Astrocyte of the spinal cord (primary cell): ENCODE results near the gene FTH1.
"Not testable (repeated sequence)": the region's sequence is repeated elsewhere in the genome, so short reads cannot be mapped to it uniquely, and the experiment has no call there.

Source experiments
- DNase-seq: peaks from one replicate; pipeline ENCODE4 v3.0.0; 2011; ENCODE audit warnings: low read depth, low spot score
- H3K4me3 ChIP-seq: 2 replicates; pipeline ENCODE4 v1.5.1; 2011; ENCODE audit warnings: low read depth, mild to moderate bottlenecking, low read length, moderate library complexity
- in situ Hi-C: cut with HindIII; loops from 2 replicates; pipeline ENCODE4 v1.10.0; 2017; ENCODE audit warnings: low sequenced_read_pairs
- TF ChIP-seq, protein P1 (sequence below): IDR thresholded peaks from 2 replicates; pipeline ENCODE4 v1.5.1; 2012; ENCODE audit warnings: low read depth, mild to moderate bottlenecking, low read length, inconsistent platforms

The FTH1 gene

DNA sequence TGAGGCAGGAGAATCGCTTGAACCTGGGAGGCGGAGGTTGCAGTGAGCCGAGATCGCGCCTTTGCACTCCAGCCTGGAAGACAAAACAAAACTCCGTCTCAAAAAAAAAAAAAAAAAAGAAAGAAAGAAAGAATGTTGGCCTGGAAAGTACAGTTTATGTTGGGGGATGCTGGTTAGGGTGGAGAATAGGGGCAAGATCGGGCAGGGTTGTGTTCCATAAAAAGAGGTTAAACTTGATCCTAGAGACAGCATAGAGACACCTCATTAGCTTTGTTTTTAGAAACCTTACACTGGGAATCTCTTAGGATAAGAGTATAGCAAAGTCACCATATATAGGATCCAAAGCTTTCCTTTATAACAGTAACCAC lies 1.9 kb upstream of the FTH1 start:
- TF ChIP-seq, protein P1, sequence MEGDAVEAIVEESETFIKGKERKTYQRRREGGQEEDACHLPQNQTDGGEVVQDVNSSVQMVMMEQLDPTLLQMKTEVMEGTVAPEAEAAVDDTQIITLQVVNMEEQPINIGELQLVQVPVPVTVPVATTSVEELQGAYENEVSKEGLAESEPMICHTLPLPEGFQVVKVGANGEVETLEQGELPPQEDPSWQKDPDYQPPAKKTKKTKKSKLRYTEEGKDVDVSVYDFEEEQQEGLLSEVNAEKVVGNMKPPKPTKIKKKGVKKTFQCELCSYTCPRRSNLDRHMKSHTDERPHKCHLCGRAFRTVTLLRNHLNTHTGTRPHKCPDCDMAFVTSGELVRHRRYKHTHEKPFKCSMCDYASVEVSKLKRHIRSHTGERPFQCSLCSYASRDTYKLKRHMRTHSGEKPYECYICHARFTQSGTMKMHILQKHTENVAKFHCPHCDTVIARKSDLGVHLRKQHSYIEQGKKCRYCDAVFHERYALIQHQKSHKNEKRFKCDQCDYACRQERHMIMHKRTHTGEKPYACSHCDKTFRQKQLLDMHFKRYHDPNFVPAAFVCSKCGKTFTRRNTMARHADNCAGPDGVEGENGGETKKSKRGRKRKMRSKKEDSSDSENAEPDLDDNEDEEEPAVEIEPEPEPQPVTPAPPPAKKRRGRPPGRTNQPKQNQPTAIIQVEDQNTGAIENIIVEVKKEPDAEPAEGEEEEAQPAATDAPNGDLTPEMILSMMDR = no peak
- no peak for DNase-seq
- in situ Hi-C loops = no loop called here
- H3K4me3 ChIP-seq = no peak overlapping the region

DNA sequence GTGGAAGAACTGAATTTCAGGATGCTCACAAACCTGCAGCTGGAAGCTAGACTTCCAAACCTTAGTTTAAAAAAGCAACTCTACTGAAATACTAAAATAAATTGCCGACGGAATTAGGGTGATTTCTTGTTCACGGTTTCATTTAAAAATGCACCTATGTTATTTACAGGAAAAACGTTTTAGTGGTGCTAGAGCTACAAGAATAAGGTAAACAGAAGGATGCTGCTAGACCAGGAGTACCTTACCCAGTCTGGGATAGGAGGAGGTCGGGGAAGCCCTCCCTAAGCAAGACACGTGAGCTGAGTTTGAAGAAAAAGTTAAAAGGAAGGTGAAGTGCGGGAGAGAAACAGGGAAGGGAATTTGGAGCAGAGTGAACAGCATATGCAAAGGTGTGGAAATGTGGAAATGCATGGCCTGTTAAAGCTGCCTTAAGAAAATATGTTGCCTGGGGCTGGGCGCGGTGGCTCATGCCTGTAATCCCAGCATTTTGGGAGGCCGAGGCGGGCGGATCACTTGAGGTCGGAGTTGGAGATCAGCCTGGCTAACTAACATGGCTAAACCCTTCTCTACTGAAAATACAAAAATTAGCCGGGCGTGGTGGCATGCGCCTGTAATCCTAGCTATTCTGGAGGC lies 1.4 kb upstream of the FTH1 start:
- in situ Hi-C loops = no loop called here
- TF ChIP-seq, protein P1 = no peak
- peak overlapping the region; percentile 100 for H3K4me3 ChIP-seq
- DNase-seq = no peak

DNA sequence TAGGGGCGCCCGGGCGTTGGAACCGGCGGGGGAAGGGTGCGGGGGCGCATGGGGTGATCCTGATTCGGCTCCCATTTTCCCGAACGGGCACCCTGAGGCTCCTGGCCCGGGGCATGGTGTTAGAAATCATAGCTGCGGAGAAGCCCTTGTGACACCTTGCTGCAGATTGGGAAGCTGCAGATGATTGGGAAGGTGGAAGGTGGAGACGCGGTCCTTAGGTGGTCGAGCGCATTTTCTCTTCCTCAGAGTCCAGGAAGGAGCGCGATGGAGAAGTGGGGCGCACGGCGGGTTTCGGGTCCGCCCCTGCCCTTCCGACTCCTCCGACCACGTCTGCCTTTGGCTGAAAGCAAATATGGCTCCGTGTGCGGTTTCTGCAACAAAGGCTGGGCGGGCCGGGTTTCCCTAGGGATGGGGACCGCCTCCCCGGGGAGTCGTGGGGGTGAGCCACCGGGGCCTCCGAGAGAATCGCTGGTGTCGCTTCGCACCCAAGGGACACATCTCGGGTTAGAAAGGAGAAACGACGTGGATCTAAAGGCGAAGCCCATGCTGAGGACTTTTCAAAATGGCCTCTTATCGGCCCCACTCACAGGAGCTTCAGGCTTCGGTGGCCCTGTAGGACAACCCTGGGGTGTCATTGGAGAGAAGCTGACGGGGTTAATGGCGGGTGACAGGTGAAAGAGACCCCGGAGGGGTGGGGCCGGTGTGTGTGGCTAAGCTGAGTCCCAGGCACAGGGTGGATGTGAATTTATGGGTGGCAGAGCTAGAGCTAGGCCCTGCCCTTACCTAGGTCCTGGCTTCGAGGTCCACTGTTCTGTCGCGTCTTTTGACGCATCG lies 707 bp upstream of the FTH1 start:
- peak; percentile 20 for DNase-seq
- in situ Hi-C loops = no loop called here
- H3K4me3 ChIP-seq = peak overlapping the region; percentile 100
- TF ChIP-seq, protein P1 = no peak

- in situ Hi-C loops = no loop called here
- peak; percentile 30 for DNase-seq
- TF ChIP-seq, protein P1 = no peak
These were observed 709 bp downstream of the FTH1 start for GRCh38 chr11:61966734-61967115.

DNA sequence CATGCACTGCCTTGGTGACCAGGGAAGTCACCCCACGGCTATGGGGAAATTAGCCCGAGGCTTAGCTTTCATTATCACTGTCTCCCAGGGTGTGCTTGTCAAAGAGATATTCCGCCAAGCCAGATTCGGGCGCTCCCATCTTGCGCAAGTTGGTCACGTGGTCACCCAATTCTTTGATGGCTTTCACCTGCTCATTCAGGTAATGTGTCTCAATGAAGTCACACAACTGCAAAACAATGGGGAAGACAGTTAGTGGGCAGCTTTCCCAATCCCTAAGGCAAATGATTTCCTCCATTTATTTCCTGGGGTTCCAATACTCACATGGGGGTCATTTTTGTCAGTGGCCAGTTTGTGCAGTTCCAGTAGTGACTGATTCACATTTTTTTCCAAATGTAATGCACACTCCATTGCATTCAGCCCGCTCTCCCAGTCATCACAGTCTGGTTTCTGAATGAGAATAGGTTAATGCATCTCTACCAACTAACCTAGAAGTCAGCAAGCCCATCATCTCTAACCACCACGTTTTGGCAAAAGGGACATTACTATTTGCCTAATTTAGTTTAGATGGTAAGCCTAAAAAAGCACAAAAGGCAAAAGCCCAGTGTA lies 2.7 kb downstream of the FTH1 start:
- DNase-seq = not testable (repeated sequence)
- peak overlapping the region; percentile 100 for H3K4me3 ChIP-seq

More at GRCh38 chr11:61966734-61967115, 709 bp downstream of the FTH1 start:
- H3K4me3 ChIP-seq = peak overlapping the region; percentile 100

GRCh38 chr11:61964058-61964665 lies 3.3 kb downstream of the FTH1 start:
- no peak for DNase-seq
- TF ChIP-seq, protein P1 = no peak
- in situ Hi-C loops = no loop called here
- H3K4me3 ChIP-seq = no peak overlapping the region

More for the DNA sequence above, 2.7 kb downstream of the FTH1 start:
- in situ Hi-C loops = not testable (repeated sequence)
